HCT116 (cell line): ENCODE results near the gene SDF4. TPM values are rescaled to one million over a fixed set of nuclear protein-coding genes. Genes with fewer than 3 reads are reported as not detected.

Source experiments
- ATAC-seq: fragments of 200-7000 bp; cut with Tn5 transposase; 2 replicates; pipeline ENCODE4 v1.9.1; 2020; ENCODE audit warnings: mild to moderate bottlenecking, moderate library complexity
- BruUV-seq: library from RNA; stranded (reverse); fragments of 400-500 nt; replicated peaks from 2 replicates; lab custom pipeline; 2021; lab: Mats Ljungman, UMichigan
- CTCF ChIA-PET: fragments of 300-600 bp; sonication (Branson Sonifier 250); formaldehyde crosslinking; loops from one replicate; lab custom pipeline; 2021; ENCODE audit warnings: antibody characterized with exemption; lab: Charles Lee
- POLR2A ChIA-PET: fragments of 300-600, 350-600 bp; sonication (Branson Sonifier 250); formaldehyde crosslinking; loops from one replicate; lab custom pipeline; 2021; ENCODE audit warnings: antibody characterized with exemption; lab: Charles Lee
- RAD21 ChIA-PET, 2 experiments: fragments of 300-600 bp; sonication (Branson Sonifier 250); formaldehyde crosslinking; loops; one replicate each; lab custom pipeline; 2023; ENCODE audit warnings: low total read pairs in 2 of 2; ENCODE audit not compliant: uncharacterized antibody in 2 of 2, unreplicated experiment in 2 of 2, low non-redundant PET in 1 of 2; lab: Charles Lee
- DNase-seq: peaks from one replicate; pipeline ENCODE4 v3.0.0-alpha.2; 2010; ENCODE audit warnings: low read depth, low spot score
- H2AFZ ChIP-seq: fragments of 200-600 bp; shearing (Covaris generic), sonication (generic); 2 replicates; pipeline ENCODE4 v1.6.1; 2017; ENCODE audit warnings: low read depth, mixed run types, mixed read lengths, antibody characterized with exemption, low read length; ENCODE audit not compliant: poor library complexity, severe bottlenecking
- H3K27ac ChIP-seq: 2 replicates; pipeline ENCODE4 v1.5.1; 2012; ENCODE audit warnings: low read depth, low read length
- H3K27me3 ChIP-seq: fragments of 200-600 bp; sonication (generic); 2 replicates; pipeline ENCODE4 v1.6.1; 2016; ENCODE audit warnings: mixed run types, low read length, mixed read lengths; ENCODE audit not compliant: insufficient read depth
- H3K36me3 ChIP-seq, 2 experiments: fragments of 200-500 bp in 1 of 2; fragments of 200-600 bp in 1 of 2; sonication (Bioruptor generic) in 1 of 2; sonication (generic) in 1 of 2; 2 replicates each; pipeline versions ENCODE4 v1.5.1 to v1.6.1; 2014 to 2016; ENCODE audit warnings: low read length in 2 of 2, inconsistent platforms in 1 of 2, mixed read lengths in 1 of 2, mixed run types in 1 of 2; ENCODE audit not compliant: insufficient read depth in 2 of 2, control insufficient read depth in 1 of 2
- H3K4me1 ChIP-seq, 2 experiments: fragments of 200-600 bp in 1 of 2; sonication (generic) in 1 of 2; 2 replicates each; pipeline versions ENCODE4 v1.5.1 to v1.6.1; 2012 to 2017; ENCODE audit warnings: low read length in 2 of 2, inconsistent platforms in 1 of 2, mild to moderate bottlenecking in 1 of 2, mixed read lengths in 1 of 2, mixed run types in 1 of 2, moderate library complexity in 1 of 2; ENCODE audit not compliant: insufficient read depth in 2 of 2, control insufficient read depth in 1 of 2
- H3K4me2 ChIP-seq: fragments of 200-600 bp; sonication (generic); 2 replicates; pipeline ENCODE4 v1.6.1; 2017; ENCODE audit warnings: mixed run types, low read length, mixed read lengths
- H3K4me3 ChIP-seq, 2 experiments: fragments of 200-600 bp in 1 of 2; sonication (generic) in 1 of 2; replicated peaks in 1 of 2; 2 replicates each; pipeline ENCODE4 v1.5.1; 2011 to 2016; ENCODE audit warnings: low read length in 2 of 2, control low read depth in 1 of 2, low read depth in 1 of 2, mild to moderate bottlenecking in 1 of 2, mixed read lengths in 1 of 2, mixed run types in 1 of 2
- H3K79me2 ChIP-seq: fragments of 200-600 bp; sonication (generic); 2 replicates; pipeline ENCODE4 v1.6.1; 2017; ENCODE audit warnings: mild to moderate bottlenecking, mixed run types, low read length, moderate library complexity, mixed read lengths; ENCODE audit not compliant: insufficient read depth
- H3K9ac ChIP-seq: fragments of 200-600 bp; sonication (generic); 2 replicates; pipeline ENCODE4 v1.6.1; 2016; ENCODE audit warnings: low read length, mixed read lengths
- H3K9me2 ChIP-seq: fragments of 200-600 bp; sonication (generic), shearing (Covaris generic); 2 replicates; pipeline ENCODE4 v1.6.1; 2017; ENCODE audit warnings: mixed run types, mild to moderate bottlenecking, moderate library complexity; ENCODE audit not compliant: insufficient read depth
- H3K9me3 ChIP-seq, 2 experiments: fragments of 200-500 bp in 1 of 2; fragments of 200-600 bp in 1 of 2; sonication (Bioruptor generic) in 1 of 2; sonication (generic) in 1 of 2; 2 replicates each; pipeline ENCODE4 v1.6.1; 2014 to 2017; ENCODE audit warnings: low read length in 2 of 2, mixed read lengths in 2 of 2, inconsistent platforms in 1 of 2, low read depth in 1 of 2, mild to moderate bottlenecking in 1 of 2, mixed run types in 1 of 2, moderate library complexity in 1 of 2; ENCODE audit not compliant: control insufficient read depth in 1 of 2, insufficient read depth in 1 of 2
- H4K20me1 ChIP-seq: fragments of 200-600 bp; sonication (generic), shearing (Covaris generic); 2 replicates; pipeline ENCODE4 v1.6.1; 2017; ENCODE audit warnings: mixed run types, mild to moderate bottlenecking, moderate library complexity; ENCODE audit not compliant: insufficient read depth
- ATF3 ChIP-seq: IDR thresholded peaks from 2 replicates; pipeline ENCODE4 v1.6.1; 2012
- CEBPB ChIP-seq: IDR thresholded peaks from 2 replicates; pipeline ENCODE4 v1.6.1; 2012; ENCODE audit warnings: low read depth
- CTCF ChIP-seq, 3 experiments: fragments of 200-600 bp in 1 of 3; sonication (generic) in 1 of 3; IDR thresholded peaks in 2 of 3; conservative IDR thresholded peaks in 1 of 3; 2 replicates each; pipeline ENCODE4 v1.5.1; 2012 to 2017; ENCODE audit warnings: low read depth in 2 of 3, low read length in 2 of 3, antibody characterized with exemption in 1 of 3, borderline replicate concordance in 1 of 3, control low read depth in 1 of 3, mild to moderate bottlenecking in 1 of 3, mixed read lengths in 1 of 3, mixed run types in 1 of 3, moderate library complexity in 1 of 3; ENCODE audit not compliant: insufficient read depth in 1 of 3
- ELF1 ChIP-seq: IDR thresholded peaks from 2 replicates; pipeline ENCODE4 v1.6.1; 2012; ENCODE audit warnings: low read depth, borderline replicate concordance
- EZH2phosphoT487 ChIP-seq: fragments of 200-600 bp; IDR thresholded peaks from 2 replicates; pipeline ENCODE4 v1.6.1; 2018; ENCODE audit warnings: antibody characterized with exemption, borderline replicate concordance
- JUND ChIP-seq: IDR thresholded peaks from 2 replicates; pipeline ENCODE4 v1.6.1; 2012
- MAX ChIP-seq: IDR thresholded peaks from 2 replicates; pipeline ENCODE4 v1.6.1; 2012
- RAD21 ChIP-seq: IDR thresholded peaks from 2 replicates; pipeline ENCODE4 v1.6.1; 2012; ENCODE audit warnings: low read depth, mild to moderate bottlenecking
- REST ChIP-seq: IDR thresholded peaks from 2 replicates; pipeline ENCODE4 v1.6.1; 2012; ENCODE audit warnings: low read depth
- SIN3A ChIP-seq: IDR thresholded peaks from 2 replicates; pipeline ENCODE4 v1.6.1; 2012; ENCODE audit warnings: low read depth
- SP1 ChIP-seq: IDR thresholded peaks from 2 replicates; pipeline ENCODE4 v1.6.1; 2012; ENCODE audit warnings: low read depth
- SRF ChIP-seq: IDR thresholded peaks from 2 replicates; pipeline ENCODE4 v1.6.1; 2012; ENCODE audit warnings: low read depth
- YY1 ChIP-seq: IDR thresholded peaks from 2 replicates; pipeline ENCODE4 v1.6.1; 2011; ENCODE audit warnings: low read length, low read depth, moderate library complexity, mild to moderate bottlenecking; ENCODE audit not compliant: insufficient replicate concordance; ENCODE audit errors: extremely low read depth
- ZNF274 ChIP-seq: fragments of 200-500 bp; sonication (Bioruptor generic); IDR thresholded peaks from 2 replicates; pipeline ENCODE4 v1.6.1; 2014; ENCODE audit warnings: mild to moderate bottlenecking, low read depth, low read length, inconsistent platforms
- intact Hi-C: fragments of 100-400 bp; cut with micrococcal nuclease; formaldehyde crosslinking; loops from 2 replicates; pipeline ENCODE4 v1.10.0; 2022
- total RNA-seq: library from RNA; stranded (reverse); gene quantifications from one replicate; pipeline ENCODE4 v1.2.1, GENCODE V29; 2021; ENCODE audit not compliant: unreplicated experiment

SDF4 gene
- total RNA-seq, 1 experiment from 2014 or later: 133 TPM

GRCh38 chr1:1240822-1241587, 9.2 kb upstream of the SDF4 start:
- no peak overlapping the region for H3K9ac ChIP-seq
- H2AFZ ChIP-seq: no peak overlapping the region
- DNase-seq: no peak
- no peaks in the 10 kb centered on the region for H3K9me2 ChIP-seq
- no TSS peak for BruUV-seq
- no peak overlapping the region for H3K4me2 ChIP-seq
- H3K27me3 ChIP-seq: no peaks in the 10 kb centered on the region
- H3K4me3 ChIP-seq: no peak overlapping the region
- intact Hi-C loops: no loop called here
- no peaks in the 10 kb centered on the region for H3K36me3 ChIP-seq
- no peaks in the 10 kb centered on the region for H3K9me3 ChIP-seq
- ChIA-PET POLR2A (interaction anchor here (0.7 kb wide), 1 partner anchor 31 kb away, joined by 4 read pairs; no protein-coding TSS in a partner anchor), CTCF (no interaction called here), RAD21 (no interaction called here)
- H4K20me1 ChIP-seq: no peaks in the 10 kb centered on the region
- peaks cover 9 to 31% of the 10 kb centered on the region in 2 experiments; a peak in 3 of 4 replicates for H3K4me1 ChIP-seq
- H3K27ac ChIP-seq: no peak overlapping the region
- H3K79me2 ChIP-seq: no peaks in the 10 kb centered on the region
- ATAC-seq: no peak
- TF ChIP-seq ZNF274 (no peak), SRF (no peak)
- TF ChIP-seq, all 23 proteins: peak for 0

GRCh38 chr1:1240348-1240732, 8.5 kb upstream of the SDF4 start:
- no TSS peak for BruUV-seq
- H3K4me2 ChIP-seq: no peak overlapping the region
- no peak for ATAC-seq
- H3K79me2 ChIP-seq: no peaks in the 10 kb centered on the region
- H4K20me1 ChIP-seq: no peaks in the 10 kb centered on the region
- no peak overlapping the region for H3K27ac ChIP-seq
- H3K4me3 ChIP-seq: no peak overlapping the region
- H3K9ac ChIP-seq: no peak overlapping the region
- no peaks in the 10 kb centered on the region for H3K27me3 ChIP-seq
- RAD21 ChIA-PET: no interaction called here
- intact Hi-C loops: no loop called here
- DNase-seq: no peak
- no peaks in the 10 kb centered on the region for H3K9me2 ChIP-seq
- POLR2A ChIA-PET: no interaction called here
- no peak overlapping the region for H2AFZ ChIP-seq
- CTCF ChIA-PET: no interaction called here
- H3K36me3 ChIP-seq: no peaks in the 10 kb centered on the region
- peaks cover 9 to 29% of the 10 kb centered on the region in 2 experiments; a peak in 3 of 4 replicates for H3K4me1 ChIP-seq
- no peaks in the 10 kb centered on the region for H3K9me3 ChIP-seq
- TF ChIP-seq ATF3: no peak
- no peak for TF ChIP-seq YY1
- TF ChIP-seq ELF1: no peak
- TF ChIP-seq RAD21: no peak
- TF ChIP-seq CEBPB: no peak
- TF ChIP-seq CTCF (IDR thresholded peaks at IDR 0.05 in 2 of 3, conservative IDR thresholded peaks at IDR 0.05 in 1 of 3; ENCODE audit: borderline replicate concordance in 1 of 3, insufficient read depth in 1 of 3, low read depth in 2 of 3, low read length in 2 of 3): no peak
- no peak for TF ChIP-seq EZH2phosphoT487
- no peak for TF ChIP-seq MAX
- no peak for TF ChIP-seq REST
- TF ChIP-seq SP1: no peak
- TF ChIP-seq SIN3A: no peak
- TF ChIP-seq JUND: no peak
- no peak for TF ChIP-seq ZNF274
